Epidermal melanocyte (primary cell): Measurements from ENCODE around the gene STAB2.

Experiments used
- DNase-seq: peaks from one replicate; pipeline ENCODE4 v3.0.0; 2011; ENCODE audit warnings: low spot score; ENCODE audit not compliant: insufficient read length

Gene STAB2

DNA sequence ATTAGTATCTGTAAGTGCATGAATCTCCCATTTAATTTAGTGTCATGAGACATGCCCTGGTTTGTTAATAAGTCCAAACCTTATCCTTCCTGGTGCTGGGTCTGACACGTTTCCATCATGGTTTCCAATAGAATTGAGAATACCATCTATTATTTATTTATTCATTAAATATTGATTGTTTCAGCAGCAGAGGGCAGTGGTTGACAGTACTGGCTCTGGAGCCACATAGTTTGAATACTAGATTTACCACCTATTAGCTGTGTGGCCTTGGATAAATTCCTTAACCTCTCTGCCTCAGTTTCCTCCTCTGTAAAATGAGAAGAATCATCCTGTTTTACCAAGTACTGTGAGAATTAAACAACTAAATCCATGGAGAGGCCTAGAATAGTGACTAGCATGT is 941 bp upstream of the STAB2 start:
- no peak for DNase-seq

DNA sequence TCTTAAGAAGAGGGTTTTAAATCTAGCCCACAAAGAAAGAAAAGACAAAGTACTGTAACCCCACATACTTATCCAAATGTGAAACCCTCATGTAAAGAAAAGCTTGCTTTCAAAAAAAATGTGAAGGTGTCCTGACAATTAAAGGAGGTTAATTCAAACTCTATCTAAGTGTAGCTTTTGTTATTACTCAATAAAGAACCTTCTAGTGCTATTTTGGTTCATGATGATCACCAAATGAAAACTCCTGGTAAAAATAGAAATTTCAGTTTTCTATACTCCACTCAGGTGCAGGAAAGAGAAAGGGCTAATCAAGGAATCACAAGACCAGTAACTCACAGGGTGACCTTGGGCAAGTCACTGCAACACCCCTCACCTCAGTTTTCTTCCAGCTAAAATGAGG is 1.6 kb downstream of the STAB2 start:
- DNase-seq: no peak

DNA sequence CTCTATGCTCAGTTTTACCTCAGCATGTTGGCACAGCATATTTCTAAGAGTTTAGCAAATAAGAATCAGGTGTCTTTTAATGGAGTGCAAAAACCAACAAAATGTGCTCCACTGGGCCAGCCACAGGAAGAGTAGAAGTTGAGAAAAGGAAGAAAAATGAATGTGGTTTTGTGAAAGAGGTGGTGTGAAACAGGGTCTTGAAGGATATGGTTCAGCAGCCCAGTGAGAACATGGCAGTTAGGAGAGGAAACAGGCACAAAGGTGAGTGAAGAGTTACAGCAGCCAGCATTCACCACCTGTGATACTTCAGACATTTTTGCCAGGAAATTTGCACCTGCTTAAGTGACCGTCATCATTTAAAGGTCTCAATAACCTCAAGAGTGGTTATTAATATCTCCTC is 2.4 kb downstream of the STAB2 start:
- DNase-seq: no peak

- DNase-seq: no peak
These were observed 3.2 kb downstream of the STAB2 start for GRCh38 chr12:103590271-103590670.

DNA sequence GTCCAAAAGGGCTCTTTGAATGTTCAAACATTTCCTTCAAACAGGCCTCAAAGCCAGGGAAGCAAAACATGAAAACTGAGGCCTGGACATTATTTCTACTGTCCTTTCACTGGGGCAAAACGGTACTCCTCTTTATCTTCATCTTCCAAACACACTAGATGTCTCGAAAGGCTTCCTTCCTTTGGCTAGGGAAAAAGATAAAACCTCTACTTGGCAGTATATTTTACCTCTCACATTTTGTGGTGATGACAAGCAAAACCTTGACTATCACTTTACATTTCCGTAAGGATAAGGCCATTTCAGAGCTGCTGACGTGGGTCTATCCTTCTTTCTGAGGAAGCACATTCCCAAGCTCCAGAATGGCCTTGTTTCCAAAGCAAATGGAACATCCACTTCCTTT is 9.9 kb downstream of the STAB2 start:
- DNase-seq: no peak

- DNase-seq: no peak
These were observed 12.2 kb downstream of the STAB2 start for GRCh38 chr12:103599274-103599673.

GRCh38 chr12:103600967-103601728 is 14.1 kb downstream of the STAB2 start:
- no peak for DNase-seq

GRCh38 chr12:103620395-103620794 is 33.3 kb downstream of the STAB2 start:
- DNase-seq: no peak

- DNase-seq: no peak
These were observed 36.6 kb downstream of the STAB2 start for GRCh38 chr12:103623716-103624115.

DNA sequence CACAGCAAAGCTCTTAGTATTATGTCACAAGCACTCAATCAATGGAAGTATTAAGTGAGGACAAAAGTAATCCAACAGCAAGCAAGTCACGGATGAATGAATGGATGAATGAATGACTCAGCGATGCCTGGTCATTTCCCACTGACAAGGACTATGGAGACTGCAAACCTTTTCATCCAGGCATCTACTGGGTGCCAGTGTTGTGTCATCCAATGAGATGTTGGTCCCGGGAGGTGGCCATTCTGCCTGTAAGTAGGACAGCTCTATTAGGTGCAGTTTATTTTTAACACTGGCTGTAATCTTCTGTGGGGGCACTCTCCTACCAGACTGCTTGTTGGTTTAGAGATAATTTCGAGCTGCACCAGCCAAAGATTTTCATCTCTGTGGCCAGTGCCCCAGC is 39.4 kb downstream of the STAB2 start:
- no peak for DNase-seq

GRCh38 chr12:103627189-103627855 is 40.2 kb downstream of the STAB2 start:
- no peak for DNase-seq

GRCh38 chr12:103632554-103633216 is 45.6 kb downstream of the STAB2 start:
- no peak for DNase-seq

DNA sequence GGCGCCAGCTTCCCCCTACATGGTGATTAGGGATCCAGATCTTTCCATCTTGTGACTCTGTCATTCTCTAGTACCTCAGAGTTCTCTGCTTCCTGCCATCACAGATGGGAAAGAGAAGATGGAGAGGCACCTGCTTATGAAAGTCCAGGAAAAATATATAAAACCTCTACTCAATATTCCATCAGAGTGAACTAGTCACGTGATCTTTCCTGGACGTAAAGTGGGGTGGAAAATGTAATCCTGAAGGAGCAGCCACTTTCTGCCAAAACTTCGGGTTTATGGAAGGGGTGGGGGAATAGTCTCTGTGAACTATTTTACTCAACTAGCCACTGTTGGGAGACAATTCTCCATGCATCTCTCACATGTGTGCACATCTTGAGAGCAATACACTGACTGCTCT is 47.7 kb downstream of the STAB2 start:
- no peak for DNase-seq

DNA sequence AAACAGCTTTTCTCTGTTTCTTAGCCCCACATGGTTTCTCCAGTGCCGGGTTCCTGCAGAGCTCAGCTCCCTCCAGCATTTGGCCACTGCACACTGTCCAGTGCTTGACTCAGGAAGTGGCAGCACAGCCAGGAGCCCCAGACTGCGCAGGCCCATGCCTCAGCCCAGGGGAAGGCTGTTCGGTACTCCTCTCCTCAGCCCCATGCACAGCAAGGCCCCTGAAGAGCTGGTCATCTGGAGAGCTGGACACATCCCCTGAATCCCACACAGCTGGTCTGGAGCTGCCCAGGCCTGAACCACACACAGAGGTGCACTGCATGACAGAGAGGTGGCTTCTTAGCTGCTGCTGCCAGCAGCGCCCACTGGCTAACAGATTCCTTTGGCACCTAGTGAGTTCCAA is 48.3 kb downstream of the STAB2 start:
- no peak for DNase-seq

- no peak for DNase-seq
These were observed 49.9 kb downstream of the STAB2 start for GRCh38 chr12:103637021-103637420.

DNA sequence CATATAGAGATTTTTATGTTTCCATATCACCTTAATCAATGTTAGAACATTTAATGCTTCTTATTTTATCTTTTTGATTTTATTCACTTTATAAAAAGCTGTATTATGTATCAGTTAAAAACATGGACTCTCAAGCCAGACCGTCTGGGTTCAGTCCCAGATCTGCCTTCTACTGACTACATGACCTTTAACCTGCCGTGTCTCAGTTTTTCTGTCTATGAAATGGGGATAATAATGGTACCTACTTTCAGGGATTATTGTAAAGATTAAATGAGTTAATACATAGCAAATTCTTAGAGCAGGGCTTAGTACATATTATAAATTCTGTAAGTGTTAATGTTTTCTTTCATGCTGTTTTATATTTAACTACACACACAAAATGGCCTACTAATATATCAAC is 50.4 kb downstream of the STAB2 start:
- no peak for DNase-seq

GRCh38 chr12:103639983-103640382 is 52.9 kb downstream of the STAB2 start:
- DNase-seq: no peak

DNA sequence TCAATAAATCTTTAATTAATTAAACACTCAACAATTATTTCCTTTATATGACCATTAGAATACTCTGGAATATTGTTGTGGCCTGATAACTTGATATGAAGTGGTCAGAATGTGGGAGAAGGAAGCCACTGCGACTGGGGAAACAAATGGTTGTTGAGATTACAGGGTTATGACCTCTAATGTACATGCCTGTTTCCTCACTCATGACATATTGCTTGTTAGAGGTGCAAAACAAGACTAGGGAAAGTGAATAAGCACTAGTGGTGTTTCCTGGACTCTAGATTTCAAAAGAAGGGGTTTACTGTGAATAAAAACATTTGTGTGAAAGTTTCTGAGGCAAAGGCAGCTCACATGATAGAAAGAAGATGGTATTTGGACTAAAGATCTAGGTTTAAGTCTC is 53.3 kb downstream of the STAB2 start:
- DNase-seq: no peak

- no peak for DNase-seq
These were observed 53.8 kb downstream of the STAB2 start for GRCh38 chr12:103640831-103641230.

DNA sequence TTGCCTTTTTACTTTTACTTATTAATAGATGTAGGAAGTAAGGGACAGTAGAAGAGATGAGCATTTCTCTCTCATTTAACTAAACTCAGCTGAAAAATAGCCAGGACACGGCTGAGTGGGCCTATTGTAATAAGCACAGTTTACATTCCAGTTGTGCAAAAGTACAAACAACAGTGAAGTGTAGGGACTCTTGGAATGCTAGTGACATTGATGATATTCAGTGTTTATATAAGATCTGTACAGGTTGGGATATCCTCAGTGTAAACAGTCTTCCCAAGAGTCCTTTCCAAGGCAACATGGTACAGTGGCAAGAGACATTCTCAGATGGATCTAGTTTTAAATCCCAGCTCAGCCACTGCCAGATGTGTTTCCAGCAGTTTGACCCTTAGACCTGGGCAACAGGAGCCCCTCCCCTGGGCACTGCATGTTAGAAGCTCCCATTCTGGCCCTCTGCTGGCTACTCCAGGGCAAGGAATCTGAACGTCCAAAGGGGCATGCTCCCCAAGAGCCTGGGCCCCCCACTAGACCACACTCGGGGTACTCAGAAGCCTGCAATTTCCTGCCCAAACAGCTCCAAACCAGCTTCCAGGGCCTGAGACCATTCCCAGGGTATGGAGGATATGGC is 55.3 kb downstream of the STAB2 start:
- no peak for DNase-seq

- DNase-seq: no peak
These were observed 58.1 kb downstream of the STAB2 start for GRCh38 chr12:103645202-103645601.

- DNase-seq: no peak
These were observed 60.2 kb downstream of the STAB2 start for GRCh38 chr12:103647267-103647666.
